Right cardiac atrium (tissue), 5 donors: ENCODE measurements around the gene TBC1D22A. TPM values are rescaled to one million over a fixed set of nuclear protein-coding genes. Genes with fewer than 3 reads are reported as not detected.

Source experiments
- ATAC-seq, 2 donors: fragments of 200-7000 bp; cut with Tn5 transposase; one replicate each; pipeline versions ENCODE4 v1.8.0 to v1.9.1; 2020; ENCODE audit warnings: moderate library complexity in 2 of 2, mild to moderate bottlenecking in 1 of 2
- DNase-seq, 3 donors: peaks; one replicate each; pipeline ENCODE4 v3.0.0-alpha.2; 2020
- H3K27ac ChIP-seq: one replicate; pipeline ENCODE4 v1.5.1; 2013; ENCODE audit warnings: mild to moderate bottlenecking, low read length, control low read depth, moderate library complexity
- H3K27me3 ChIP-seq: one replicate; pipeline ENCODE4 v1.6.1; 2013; ENCODE audit not compliant: control insufficient read depth, insufficient read depth
- H3K4me1 ChIP-seq: one replicate; pipeline ENCODE4 v1.6.1; 2013; ENCODE audit warnings: low read length; ENCODE audit not compliant: control insufficient read depth, insufficient read depth
- H3K4me3 ChIP-seq: one replicate; pipeline ENCODE4 v1.5.1; 2013; ENCODE audit warnings: low read length, control low read depth
- H3K9me3 ChIP-seq: one replicate; pipeline ENCODE4 v1.6.1; 2013; ENCODE audit warnings: low read length; ENCODE audit not compliant: control insufficient read depth
- WGBS: extraction: QIAGEN DNeasy Blood & Tissue Kit; methylation state at CpG from one replicate; pipeline ENCODE4 v1.1.7; 2013; 5-methylcytosine and 5-hydroxymethylcytosine counted together
- intact Hi-C, 4 donors: fragments of 100-400 bp; cut with DNase I; formaldehyde crosslinking; loops; one replicate each; pipeline versions ENCODE4 v1.11.0 to v1.14.0; 2022 to 2023
- polyA plus RNA-seq: library from polyadenylated mRNA; stranded (reverse); fragments of 200-250 nt; gene quantifications from one replicate; pipeline ENCODE4 v1.2.3, GENCODE V29; 2013
- total RNA-seq, 4 donors: library from RNA; stranded (reverse); fragmentation: NEBNext Ultra II Directional; extraction: Animal tissue kit (Norgen Biotek cat#: 25700); gene quantifications; one replicate each; pipeline ENCODE4 v1.2.1, GENCODE V29; 2021
- donor health status: healthy with polysubstance abuse.
- donor health status: DM: no; HTN: yes; CAD: no.
- donor health status: DM: no; HTN: no; CAD: no.
- donor health status: DM: no; HTN: yes; CAD: no; lungs with severe emphysema.
- donor health status: DM: yes; HTN: yes; CAD: no.

TBC1D22A gene
- total and polyA plus RNA-seq, 5 donors: 12.0 to 17.3 (median 15.7) TPM

DNA sequence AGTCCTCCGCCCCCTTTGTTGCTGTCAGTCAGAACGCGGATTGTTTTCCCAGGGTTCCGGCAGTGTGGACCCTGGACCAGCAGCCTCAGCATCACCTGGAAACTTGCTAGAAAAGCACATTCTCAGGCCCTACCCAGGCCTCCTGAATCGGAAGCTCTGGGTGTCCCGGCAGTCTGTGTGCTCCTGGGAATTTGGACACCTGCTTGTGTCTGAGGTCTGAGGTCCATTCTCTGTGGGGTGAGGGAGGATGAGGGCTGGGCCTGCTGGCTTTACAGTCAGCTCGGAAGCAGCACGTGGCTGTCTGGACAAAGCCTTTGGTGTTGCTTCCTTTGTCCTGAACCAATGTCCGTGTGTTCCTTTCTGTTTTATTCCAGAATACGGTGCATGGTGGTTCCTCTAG, 299.7 kb downstream of the TBC1D22A start:
- no peak overlapping the region for H3K4me3 ChIP-seq
- ATAC-seq: no peak
- no peaks in the 10 kb centered on the region for H3K9me3 ChIP-seq
- H3K27me3 ChIP-seq: no peaks in the 10 kb centered on the region
- no peak for DNase-seq
- no peak overlapping the region for H3K27ac ChIP-seq
- 93% methylated on average over 10 of the region's 10 CpGs for WGBS
- intact Hi-C loops: no loop called here
- no peaks in the 10 kb centered on the region for H3K4me1 ChIP-seq

DNA sequence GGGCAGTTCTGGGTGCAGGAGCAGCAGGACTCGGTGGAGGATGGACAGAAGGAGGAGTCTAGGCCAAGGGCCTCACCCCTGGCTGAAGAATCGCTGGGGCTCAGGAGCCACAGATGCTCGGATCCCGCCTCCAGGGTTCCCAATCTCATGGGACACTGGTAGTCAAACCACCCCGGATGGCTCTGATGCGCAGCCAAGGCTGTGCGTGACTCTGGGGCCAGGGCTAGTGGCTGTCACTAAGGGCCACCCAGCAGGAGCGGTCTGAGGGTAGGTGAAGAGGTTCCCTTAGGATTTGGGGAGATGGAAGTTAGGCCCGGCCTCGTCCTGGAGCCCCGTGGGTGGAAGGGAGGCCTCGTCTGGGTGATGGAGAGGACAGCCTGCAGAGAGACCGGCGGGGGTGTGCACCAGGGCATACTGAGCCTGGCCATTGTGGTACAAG, 300.6 kb downstream of the TBC1D22A start:
- Histone ChIP-seq H3K4me1 (no peaks in the 10 kb centered on the region), H3K27me3 (no peaks in the 10 kb centered on the region), H3K9me3 (no peaks in the 10 kb centered on the region), H3K27ac (no peak overlapping the region), H3K4me3 (no peak overlapping the region)
- DNase-seq (peak in 1 of 3 donors; percentile 40), ATAC-seq (no peak)
- 95% methylated on average over 14 of the region's 14 CpGs for WGBS
- intact Hi-C loops: no loop called here

DNA sequence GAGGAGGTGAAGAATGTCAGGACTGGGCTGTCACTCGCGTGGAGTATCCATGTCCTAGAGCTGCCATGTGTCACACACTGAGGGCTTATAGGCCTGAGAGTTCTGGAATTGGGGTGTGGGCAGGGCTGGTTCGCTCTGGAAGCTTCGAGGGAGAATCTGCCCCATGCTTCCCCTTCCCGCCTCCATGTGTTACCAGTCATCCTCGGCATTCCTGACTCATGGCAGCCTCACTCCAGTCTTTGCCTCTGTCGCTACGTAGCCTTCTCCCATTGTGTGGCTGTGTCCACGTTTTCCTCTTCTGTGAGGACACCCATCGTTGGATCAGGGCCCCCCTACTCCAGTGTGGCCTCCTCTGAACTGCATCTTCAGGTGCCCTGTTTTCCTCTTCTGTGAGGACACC, 301.2 kb downstream of the TBC1D22A start:
- no peaks in the 10 kb centered on the region for H3K9me3 ChIP-seq
- intact Hi-C loops: no loop called here
- H3K4me1 ChIP-seq: no peaks in the 10 kb centered on the region
- WGBS: 96% methylated on average over 10 of the region's 10 CpGs
- DNase-seq (no peak), ATAC-seq (no peak)
- H3K4me3 ChIP-seq: no peak overlapping the region
- H3K27ac ChIP-seq: no peak overlapping the region
- H3K27me3 ChIP-seq: no peaks in the 10 kb centered on the region

DNA sequence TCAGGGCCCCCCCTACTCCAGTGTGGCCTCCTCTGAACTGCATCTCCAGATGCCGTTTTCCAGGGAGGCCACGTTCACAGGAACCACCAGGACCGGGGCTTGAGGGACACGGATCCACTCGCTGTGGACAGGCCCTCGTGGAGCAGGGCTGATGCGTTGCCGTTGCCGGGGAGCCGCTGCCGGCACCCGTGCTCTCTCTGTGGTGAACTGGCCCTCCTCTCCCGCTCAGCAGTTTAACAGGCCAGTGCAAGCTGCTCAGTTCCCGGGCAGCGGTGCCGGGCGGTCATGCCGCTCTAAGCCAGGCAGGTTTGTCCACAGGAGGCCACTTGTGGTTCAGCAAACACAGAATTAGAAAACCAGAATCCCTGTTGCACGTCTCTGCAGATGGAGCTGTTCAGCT, 301.6 kb downstream of the TBC1D22A start:
- H3K4me1 ChIP-seq: no peaks in the 10 kb centered on the region
- intact Hi-C loops: no loop called here
- peak in 1 of 2 donors; percentile 28 for ATAC-seq
- no peaks in the 10 kb centered on the region for H3K27me3 ChIP-seq
- WGBS: 96% methylated on average over 19 of the region's 19 CpGs
- no peak overlapping the region for H3K27ac ChIP-seq
- DNase-seq: peak in 1 of 3 donors; percentile 18
- H3K4me3 ChIP-seq: no peak overlapping the region
- no peaks in the 10 kb centered on the region for H3K9me3 ChIP-seq

DNA sequence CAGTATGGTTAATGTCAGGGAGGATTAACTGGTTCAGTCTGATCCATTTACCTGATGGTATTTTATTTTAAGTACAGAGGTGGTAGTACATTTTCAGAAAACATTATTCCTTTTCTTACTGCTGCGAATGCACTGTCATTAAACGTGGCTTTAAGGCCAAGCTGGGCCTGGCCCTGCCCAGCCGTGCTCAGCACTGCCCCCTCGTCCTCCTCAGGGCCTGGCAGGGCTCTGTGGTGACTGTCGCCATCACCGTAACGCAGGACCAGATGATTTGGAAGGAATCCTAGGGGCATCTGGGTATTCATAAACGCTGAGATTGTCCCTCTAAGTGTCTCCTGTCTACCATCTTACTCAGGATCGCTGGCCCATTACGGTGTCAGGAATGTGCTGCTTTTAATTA, 302.0 kb downstream of the TBC1D22A start:
- Histone ChIP-seq H3K4me1 (no peaks in the 10 kb centered on the region), H3K27me3 (no peaks in the 10 kb centered on the region), H3K27ac (no peak overlapping the region), H3K9me3 (no peaks in the 10 kb centered on the region), H3K4me3 (no peak overlapping the region)
- DNase-seq: no peak
- no peak for ATAC-seq
- intact Hi-C loops: no loop called here
- 88% methylated on average over 10 of the region's 10 CpGs for WGBS

DNA sequence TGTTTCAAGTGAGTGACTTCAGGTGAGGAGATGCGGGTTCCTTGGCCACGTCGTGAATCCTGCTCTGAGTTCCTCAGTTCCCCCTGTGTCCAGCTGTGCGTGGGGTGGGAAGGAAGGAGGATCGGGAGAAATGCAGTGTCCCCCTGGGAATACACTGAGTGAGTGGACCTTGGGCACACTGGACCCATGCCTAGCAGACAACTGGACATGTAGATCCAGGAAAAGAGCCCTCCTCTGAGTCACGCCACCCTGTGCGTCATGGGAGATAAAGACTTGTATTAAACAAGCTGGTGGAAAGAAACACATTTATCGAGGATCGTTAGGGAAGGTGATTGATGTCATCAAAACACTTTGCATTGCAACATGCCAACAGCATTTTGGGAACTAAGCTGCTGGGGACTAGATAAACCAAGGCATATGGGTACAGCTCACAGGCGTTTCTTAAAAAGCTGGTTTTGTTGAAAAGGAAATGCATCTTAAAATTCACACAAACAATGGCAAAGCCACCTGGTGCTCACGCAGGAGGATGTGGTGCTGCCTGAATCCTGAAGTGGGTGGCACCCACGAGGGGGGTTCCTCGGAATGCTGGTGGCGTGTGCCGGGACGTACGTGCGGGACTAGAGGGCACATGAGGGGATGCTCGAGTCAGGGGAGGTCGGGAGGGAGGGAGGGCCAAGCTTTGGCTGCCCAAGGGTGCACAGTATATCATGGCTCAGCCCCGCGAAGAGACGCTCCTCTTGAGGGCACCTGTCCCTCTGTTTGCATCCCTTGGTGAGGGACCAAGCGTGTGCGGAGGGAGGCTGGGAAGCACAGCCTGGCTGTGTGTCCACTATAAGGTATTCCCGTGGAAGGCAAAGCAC, 303.5 kb downstream of the TBC1D22A start:
- ATAC-seq (no peak), DNase-seq (peak in 1 of 3 donors; percentile 33)
- intact Hi-C loops: no loop called here
- no peaks in the 10 kb centered on the region for H3K27me3 ChIP-seq
- no peaks in the 10 kb centered on the region for H3K9me3 ChIP-seq
- H3K4me3 ChIP-seq: no peak overlapping the region
- WGBS: 90% methylated on average over 26 of the region's 26 CpGs
- H3K4me1 ChIP-seq: no peaks in the 10 kb centered on the region
- H3K27ac ChIP-seq: no peak overlapping the region

DNA sequence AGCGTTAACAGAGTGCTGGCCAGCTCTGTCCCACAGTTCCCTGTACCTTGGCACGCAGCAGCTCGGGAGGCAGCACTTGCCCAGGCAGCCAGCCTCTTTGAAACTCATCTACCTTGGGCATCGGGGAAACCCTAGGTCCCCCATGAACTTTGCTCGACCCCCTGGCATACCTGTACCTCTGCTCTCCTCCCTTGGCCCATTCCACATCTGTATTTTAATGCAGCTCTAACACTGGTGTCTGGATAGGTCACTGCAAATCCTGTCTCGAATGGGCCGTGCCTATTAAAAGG, 304.1 kb downstream of the TBC1D22A start:
- Histone ChIP-seq H3K4me1 (no peaks in the 10 kb centered on the region), H3K9me3 (no peaks in the 10 kb centered on the region), H3K4me3 (no peak overlapping the region), H3K27me3 (no peaks in the 10 kb centered on the region), H3K27ac (no peak overlapping the region)
- DNase-seq: peak in 1 of 3 donors; percentile 25
- intact Hi-C loops: no loop called here
- no peak for ATAC-seq
- whole genome bisulfite sequencing: 95% methylated on average over 7 of the region's 7 CpGs

DNA sequence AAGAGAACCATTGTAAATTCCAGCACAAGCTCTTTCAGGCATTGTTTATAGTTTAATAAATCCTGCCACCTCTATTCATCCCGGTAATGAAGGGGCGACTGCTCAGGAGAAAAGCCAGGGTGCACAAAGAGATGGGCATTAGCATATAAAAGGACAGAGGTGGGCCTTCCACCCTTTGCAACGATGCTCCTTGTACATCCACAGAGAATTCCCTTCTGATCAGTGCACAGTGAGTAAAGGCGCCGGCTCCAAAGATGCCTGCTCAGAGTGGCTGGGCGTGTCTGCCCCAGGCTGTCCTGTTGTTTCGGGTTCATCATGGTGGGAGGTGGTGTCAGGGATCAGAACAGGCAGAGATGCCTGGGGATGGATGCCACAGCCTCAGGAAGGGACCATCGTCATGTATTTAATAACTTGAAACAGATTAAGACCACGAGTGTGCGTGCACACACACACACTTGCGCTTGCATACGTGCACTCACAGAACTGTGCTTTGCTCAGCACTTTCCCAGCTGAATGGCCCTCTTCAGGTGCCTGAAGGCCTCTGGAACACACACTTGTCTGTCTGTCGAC, 305.0 kb downstream of the TBC1D22A start:
- DNase-seq (no peak), ATAC-seq (no peak)
- H3K4me3 ChIP-seq: no peak overlapping the region
- H3K27me3 ChIP-seq: no peaks in the 10 kb centered on the region
- no peak overlapping the region for H3K27ac ChIP-seq
- no peaks in the 10 kb centered on the region for H3K9me3 ChIP-seq
- no peaks in the 10 kb centered on the region for H3K4me1 ChIP-seq
- intact Hi-C loops: no loop called here
- WGBS: 94% methylated on average over 13 of the region's 13 CpGs

DNA sequence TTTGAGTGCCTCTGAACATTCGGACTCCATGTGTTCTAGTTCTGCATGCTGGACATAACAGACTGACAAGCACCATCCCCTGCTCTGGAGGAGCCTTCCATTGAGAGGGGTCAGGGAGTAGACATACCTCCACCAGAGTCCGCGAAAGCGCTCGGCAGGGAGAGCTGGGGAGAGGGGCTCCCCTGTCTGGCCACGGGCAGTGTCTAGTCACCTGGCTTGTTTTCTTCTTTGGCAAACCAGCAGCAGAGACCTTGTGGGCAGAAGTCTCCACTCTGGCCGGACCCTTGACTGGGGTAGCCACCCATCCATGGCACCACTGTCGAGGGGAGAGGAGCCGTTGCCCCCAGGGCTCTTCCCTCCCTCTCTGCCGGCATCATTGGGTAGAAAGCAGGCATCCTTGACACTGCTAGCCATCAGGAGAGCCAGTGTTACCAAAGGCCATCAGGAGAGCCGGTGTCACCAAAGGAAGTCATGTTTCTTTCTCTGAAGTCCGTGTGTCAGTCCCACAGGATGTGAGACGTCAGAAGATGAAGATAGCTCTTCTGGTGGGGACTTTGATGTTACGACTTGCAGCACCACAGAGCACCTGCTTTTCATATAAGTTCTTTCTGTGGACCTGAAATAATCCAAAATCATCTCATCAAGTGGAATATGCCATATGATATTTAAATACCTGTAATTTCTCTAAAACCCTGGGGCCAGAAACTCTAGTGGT, 305.6 kb downstream of the TBC1D22A start:
- Histone ChIP-seq H3K4me1 (no peaks in the 10 kb centered on the region), H3K27me3 (no peaks in the 10 kb centered on the region), H3K9me3 (no peaks in the 10 kb centered on the region), H3K4me3 (no peak overlapping the region), H3K27ac (no peak overlapping the region)
- DNase-seq (peak in 1 of 3 donors; percentile 38), ATAC-seq (no peak)
- intact Hi-C loops: no loop called here
- WGBS: 87% methylated on average over 14 of the region's 14 CpGs

DNA sequence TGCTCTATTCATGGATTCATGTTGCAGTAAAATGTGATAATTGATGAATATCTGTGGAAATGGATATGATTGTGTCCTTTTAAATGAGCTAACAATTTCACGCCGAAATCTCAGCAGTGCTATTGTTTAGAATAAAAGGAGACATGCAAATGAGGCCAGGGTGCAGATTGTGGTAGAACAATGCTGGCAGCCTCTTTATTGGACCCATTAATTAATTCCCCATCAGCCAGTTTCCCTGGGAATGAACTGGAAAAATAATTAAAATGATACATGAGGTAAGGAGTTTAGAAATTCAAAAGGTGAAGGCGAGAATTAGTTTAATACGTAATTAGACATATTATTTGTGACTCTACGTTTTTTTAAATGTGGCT, 306.2 kb downstream of the TBC1D22A start:
- H3K9me3 ChIP-seq: no peaks in the 10 kb centered on the region
- intact Hi-C loops: no loop called here
- no peaks in the 10 kb centered on the region for H3K4me1 ChIP-seq
- DNase-seq: no peak
- H3K27ac ChIP-seq: no peak overlapping the region
- whole genome bisulfite sequencing: 78% methylated on average over 5 of the region's 5 CpGs
- H3K27me3 ChIP-seq: no peaks in the 10 kb centered on the region
- no peak overlapping the region for H3K4me3 ChIP-seq
- ATAC-seq: no peak

DNA sequence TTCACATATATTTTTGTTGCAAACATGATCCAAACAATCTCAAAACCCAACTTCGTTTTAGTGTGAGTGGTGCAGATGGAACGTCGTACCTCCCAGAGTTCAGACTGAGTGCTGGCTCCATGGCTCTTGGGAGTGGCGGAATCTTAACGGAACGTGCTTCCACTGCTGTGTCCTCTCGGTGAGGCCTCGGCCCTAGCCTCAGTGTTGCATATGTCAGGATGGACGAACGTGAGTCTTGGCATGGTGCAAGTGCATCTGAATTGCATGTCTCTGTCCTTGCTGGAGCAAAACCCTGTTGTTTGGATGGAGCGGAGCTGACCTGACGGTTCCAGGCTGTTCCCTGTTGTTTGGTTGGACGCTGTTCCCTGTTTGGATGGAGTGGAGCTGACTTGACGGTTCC, 306.8 kb downstream of the TBC1D22A start:
- no peaks in the 10 kb centered on the region for H3K4me1 ChIP-seq
- WGBS: 98% methylated on average over 14 of the region's 14 CpGs
- intact Hi-C loops: no loop called here
- DNase-seq (no peak), ATAC-seq (no peak)
- H3K27me3 ChIP-seq: no peaks in the 10 kb centered on the region
- no peak overlapping the region for H3K4me3 ChIP-seq
- H3K9me3 ChIP-seq: no peaks in the 10 kb centered on the region
- no peak overlapping the region for H3K27ac ChIP-seq
